SJCRH30 (cell line): Measurements from ENCODE around the gene ZCCHC3. TPM values are rescaled to one million over a fixed set of nuclear protein-coding genes. Genes with fewer than 3 reads are reported as not detected.

Experiments used
- DNase-seq, 2 experiments: peaks; one replicate each; pipeline ENCODE4 v3.0.0-alpha.2; 2015 to 2020
- H3K27ac ChIP-seq: fragments of 250-450 bp; sonication (Bioruptor Pico); 2 replicates; pipeline ENCODE4 v1.5.1; 2020; ENCODE audit warnings: mild to moderate bottlenecking, moderate library complexity
- H3K27me3 ChIP-seq: fragments of 250-450 bp; sonication (Bioruptor Pico); 2 replicates; pipeline ENCODE4 v1.5.1; 2020; ENCODE audit warnings: mild to moderate bottlenecking, moderate library complexity
- H3K36me3 ChIP-seq: fragments of 250-450 bp; sonication (Bioruptor Pico); 2 replicates; pipeline ENCODE4 v1.5.1; 2020; ENCODE audit warnings: mild to moderate bottlenecking, moderate library complexity
- H3K4me1 ChIP-seq: fragments of 250-450 bp; sonication (Bioruptor Pico); 2 replicates; pipeline ENCODE4 v1.5.1; 2020; ENCODE audit warnings: mild to moderate bottlenecking, moderate library complexity
- H3K4me3 ChIP-seq: fragments of 250-450 bp; sonication (Bioruptor Pico); 2 replicates; pipeline ENCODE4 v1.5.1; 2020; ENCODE audit warnings: mild to moderate bottlenecking, moderate library complexity
- H3K9me3 ChIP-seq: fragments of 250-450 bp; sonication (Bioruptor Pico); replicated peaks from 2 replicates; pipeline ENCODE4 v1.5.1; 2020; ENCODE audit warnings: mild to moderate bottlenecking, moderate library complexity
- total RNA-seq: library from RNA; depleted of rRNA; stranded (reverse); fragments of >200 nt; shearing (Covaris generic); gene quantifications from 2 replicates; pipeline ENCODE4 v1.2.3, GENCODE V29; 2014

Gene ZCCHC3
- total RNA-seq, 1 experiment from 2014 or later = 44.8 TPM

GRCh38 chr20:313948-314347 is 16.6 kb downstream of the ZCCHC3 start:
- Histone ChIP-seq H3K4me1 (peaks cover 3% of the 10 kb centered on the region; the same call in 1 of the 2 replicates), H3K27ac (no peak overlapping the region), H3K36me3 (no peaks in the 10 kb centered on the region), H3K4me3 (no peak overlapping the region), H3K27me3 (no peaks in the 10 kb centered on the region), H3K9me3 (no peaks in the 10 kb centered on the region)
- DNase-seq = no peak

GRCh38 chr20:316316-317068 is 19.1 kb downstream of the ZCCHC3 start:
- no peak for DNase-seq
- no peak overlapping the region for H3K27ac ChIP-seq

GRCh38 chr20:324177-325044 is 27.0 kb downstream of the ZCCHC3 start:
- Histone ChIP-seq H3K4me1 (peaks cover 4% of the 10 kb centered on the region; the same call in 1 of the 2 replicates), H3K9me3 (no peaks in the 10 kb centered on the region), H3K36me3 (no peaks in the 10 kb centered on the region), H3K27me3 (no peaks in the 10 kb centered on the region), H3K4me3 (peak overlapping the region; percentile 77), H3K27ac (peak overlapping the region; percentile 79)
- peak; percentile 92 for DNase-seq

More at GRCh38 chr20:316316-317068, 19.1 kb downstream of the ZCCHC3 start:
- H3K4me3 ChIP-seq = no peak overlapping the region
- H3K4me1 ChIP-seq = no peaks in the 10 kb centered on the region
- H3K36me3 ChIP-seq = no peaks in the 10 kb centered on the region
- no peaks in the 10 kb centered on the region for H3K9me3 ChIP-seq
- H3K27me3 ChIP-seq = no peaks in the 10 kb centered on the region

GRCh38 chr20:325045-325888 is 27.9 kb downstream of the ZCCHC3 start, which contains the start of gene SOX12:
TSS of gene SOX12 (plus strand) at chr20:325552. CDS start at chr20:325925, 373 bp downstream.
- H3K27ac ChIP-seq = peak within 1 kb of the TSS; percentile 79
- peaks cover 13% of the 10 kb centered on the region for H3K4me1 ChIP-seq
- peak within 1 kb of the TSS; percentile 77 for H3K4me3 ChIP-seq
- H3K36me3 ChIP-seq = no peaks in the 10 kb centered on the region
- H3K27me3 ChIP-seq = no peaks in the 10 kb centered on the region
- peak; percentile 93 to 95 for DNase-seq
- no peaks in the 10 kb centered on the region for H3K9me3 ChIP-seq

GRCh38 chr20:325889-326644 is 28.7 kb downstream of the ZCCHC3 start:
- peak; percentile 75 to 76 for DNase-seq
- Histone ChIP-seq H3K27ac (peak overlapping the region; percentile 75), H3K9me3 (no peaks in the 10 kb centered on the region)

GRCh38 chr20:326645-327185 is 29.3 kb downstream of the ZCCHC3 start:
- Histone ChIP-seq H3K4me1 (peaks cover 14% of the 10 kb centered on the region), H3K9me3 (no peaks in the 10 kb centered on the region), H3K36me3 (no peaks in the 10 kb centered on the region), H3K4me3 (peak overlapping the region; percentile 77), H3K27me3 (no peaks in the 10 kb centered on the region), H3K27ac (peak overlapping the region; percentile 75)
- DNase-seq = no peak

More at GRCh38 chr20:325889-326644, 28.7 kb downstream of the ZCCHC3 start:
- peaks cover 14% of the 10 kb centered on the region for H3K4me1 ChIP-seq
- no peaks in the 10 kb centered on the region for H3K27me3 ChIP-seq
- H3K4me3 ChIP-seq = peak overlapping the region; percentile 77
- H3K36me3 ChIP-seq = no peaks in the 10 kb centered on the region

GRCh38 chr20:327186-328026 is 30.0 kb downstream of the ZCCHC3 start:
- Histone ChIP-seq H3K4me3 (peak overlapping the region; percentile 77), H3K4me1 (peaks cover 14% of the 10 kb centered on the region), H3K27me3 (no peaks in the 10 kb centered on the region), H3K27ac (peak overlapping the region; percentile 5; the same call in 1 of the 2 replicates), H3K36me3 (no peaks in the 10 kb centered on the region), H3K9me3 (no peaks in the 10 kb centered on the region)
- peak; percentile 95 for DNase-seq

GRCh38 chr20:328027-328974 is 30.9 kb downstream of the ZCCHC3 start:
- Histone ChIP-seq H3K4me1 (peaks cover 14% of the 10 kb centered on the region), H3K36me3 (no peaks in the 10 kb centered on the region), H3K4me3 (peak overlapping the region; percentile 77), H3K9me3 (no peaks in the 10 kb centered on the region), H3K27ac (no peak overlapping the region), H3K27me3 (no peaks in the 10 kb centered on the region)
- no peak for DNase-seq

GRCh38 chr20:328975-329695 is 31.8 kb downstream of the ZCCHC3 start:
- H3K27ac ChIP-seq = no peak overlapping the region
- H3K36me3 ChIP-seq = no peaks in the 10 kb centered on the region
- no peak for DNase-seq
- no peaks in the 10 kb centered on the region for H3K27me3 ChIP-seq
- H3K4me1 ChIP-seq = peaks cover 14% of the 10 kb centered on the region
- H3K4me3 ChIP-seq = no peak overlapping the region
- H3K9me3 ChIP-seq = no peaks in the 10 kb centered on the region

- peak; percentile 49 to 66 for DNase-seq
- no peaks in the 10 kb centered on the region for H3K36me3 ChIP-seq
- H3K4me1 ChIP-seq = peaks cover 14% of the 10 kb centered on the region
- H3K9me3 ChIP-seq = no peaks in the 10 kb centered on the region
- H3K27me3 ChIP-seq = no peaks in the 10 kb centered on the region
- H3K4me3 ChIP-seq = no peak overlapping the region
- peak overlapping the region; percentile 1; the same call in 1 of the 2 replicates for H3K27ac ChIP-seq
Measured at GRCh38 chr20:329851-330232, 32.5 kb downstream of the ZCCHC3 start.
